Muscle of arm (tissue), 14 donors: ENCODE results near the gene CNTD1. TPM values are rescaled to one million over a fixed set of nuclear protein-coding genes. Genes with fewer than 3 reads are reported as not detected.
A peak's percentile ranks its signal among the peaks of the same experiment; 100 is the strongest.
"Not testable (repeated sequence)": the region's sequence is repeated elsewhere in the genome, so short reads cannot be mapped to it uniquely, and the experiment has no call there.

Experiments used
- DNase-seq: peaks from one replicate; pipeline ENCODE4 v3.0.0-alpha.2; 2013
- long read RNA-seq, 11 donors: transcript quantifications; one replicate each; lab custom pipeline, GENCODE V29; 2026
- polyA plus RNA-seq, 12 donors: library from polyadenylated mRNA; unstranded; fragments of 120-200 nt; gene quantifications; one replicate each; pipeline ENCODE4 v1.2.1, GENCODE V29; 2013; ENCODE audit not compliant: insufficient read length in 12 of 12

CNTD1 gene, protein sequence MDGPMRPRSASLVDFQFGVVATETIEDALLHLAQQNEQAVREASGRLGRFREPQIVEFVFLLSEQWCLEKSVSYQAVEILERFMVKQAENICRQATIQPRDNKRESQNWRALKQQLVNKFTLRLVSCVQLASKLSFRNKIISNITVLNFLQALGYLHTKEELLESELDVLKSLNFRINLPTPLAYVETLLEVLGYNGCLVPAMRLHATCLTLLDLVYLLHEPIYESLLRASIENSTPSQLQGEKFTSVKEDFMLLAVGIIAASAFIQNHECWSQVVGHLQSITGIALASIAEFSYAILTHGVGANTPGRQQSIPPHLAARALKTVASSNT
- 1 to 10 TPM in 4 of 12 donors, under 1 TPM in 6, not detected in 2; 0.30 to 2.1 (median 0.92) TPM for polyA plus RNA-seq
- long read RNA-seq, donor 1 = 0 reads
- long read RNA-seq, donor 2 = 0 reads
- long read RNA-seq, donor 3 = 0 reads
- long read RNA-seq, donor 4 = 0 reads
- long read RNA-seq, donor 5 = 0 reads
- long read RNA-seq, donor 6 = 0 reads
- long read RNA-seq, donor 7 = 0 reads
- long read RNA-seq, donor 8 = 0 reads
- long read RNA-seq, donor 9 = 0 reads
- long read RNA-seq, donor 10 = 0 reads
- long read RNA-seq, donor 11 = 0 reads

- DNase-seq = peak; percentile 85
Observed at GRCh38 chr17:42798383-42799380, at the start of gene CNTD1, which contains the start of gene COA3. Gene CNTD1 (plus strand): TSS chr17:42798861. CDS start chr17:42799068, 207 bp downstream. Gene COA3 (minus strand): TSS chr17:42798704. CDS start chr17:42798681, 23 bp downstream.

GRCh38 chr17:42748908-42749798, 49.5 kb upstream of the CNTD1 start:
- no peak for DNase-seq

GRCh38 chr17:42750739-42751344, 47.8 kb upstream of the CNTD1 start:
- DNase-seq = peak; percentile 35

DNA sequence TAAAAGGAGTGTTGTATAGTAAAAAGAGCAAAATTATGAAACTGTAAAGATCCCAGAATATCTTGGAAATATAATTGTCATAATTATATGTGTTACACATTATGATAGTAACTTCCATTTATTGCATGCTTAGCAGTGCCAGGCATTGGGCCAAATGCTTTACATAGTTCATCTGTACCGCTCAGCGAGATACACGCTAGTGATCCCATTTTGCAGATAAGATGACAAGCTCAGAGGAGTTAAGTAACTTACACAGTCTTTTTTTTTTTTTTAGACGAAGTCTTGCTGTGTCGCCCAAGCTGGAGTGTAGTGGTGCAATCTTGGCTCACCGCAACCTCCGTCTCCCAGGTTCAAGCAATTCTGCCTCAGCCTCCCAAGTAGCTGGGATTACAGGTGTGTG, 47.0 kb upstream of the CNTD1 start:
- DNase-seq = no peak

- no peak for DNase-seq
Observed at GRCh38 chr17:42754782-42755181, 43.9 kb upstream of the CNTD1 start.

- no peak for DNase-seq
Observed at GRCh38 chr17:42759982-42760651, 38.5 kb upstream of the CNTD1 start.

GRCh38 chr17:42760652-42761581, 37.7 kb upstream of the CNTD1 start, which contains the start of gene RAMP2:
Gene RAMP2 (plus strand): TSS chr17:42761227. CDS start chr17:42761262, 35 bp downstream.
- DNase-seq = no peak

- DNase-seq = no peak
Observed at GRCh38 chr17:42761638-42762037, 37.0 kb upstream of the CNTD1 start.

- no peak for DNase-seq
Observed at GRCh38 chr17:42766124-42766523, 32.5 kb upstream of the CNTD1 start.

GRCh38 chr17:42767512-42767911, 31.1 kb upstream of the CNTD1 start:
- DNase-seq = no peak

GRCh38 chr17:42768006-42768405, 30.7 kb upstream of the CNTD1 start:
- DNase-seq = not testable (repeated sequence)

DNA sequence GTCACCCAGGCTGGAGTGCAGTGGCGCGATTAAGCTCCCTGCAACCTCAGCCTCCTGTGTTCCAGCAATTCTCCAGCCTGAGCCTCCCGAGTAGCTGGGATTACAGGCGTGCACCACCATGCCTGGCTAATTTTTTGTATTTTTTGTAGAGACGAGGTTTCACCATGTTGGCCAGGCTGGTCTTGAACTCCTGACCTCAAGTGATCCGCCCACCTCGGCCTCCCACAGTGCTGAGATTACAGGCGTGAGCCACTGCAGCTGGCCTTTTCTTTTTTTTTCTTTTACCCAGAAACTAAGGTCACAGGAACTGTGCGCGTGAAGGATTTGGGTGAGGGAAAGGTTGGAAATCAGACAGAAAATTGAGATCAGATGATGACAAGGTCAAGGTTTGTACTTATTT, 28.7 kb upstream of the CNTD1 start:
- not testable (repeated sequence) for DNase-seq

GRCh38 chr17:42772945-42773289, 25.7 kb upstream of the CNTD1 start:
- no peak for DNase-seq

GRCh38 chr17:42773290-42774035, 25.2 kb upstream of the CNTD1 start, which contains the start of gene VPS25:
Gene VPS25 (plus strand): TSS chr17:42773449. CDS start chr17:42773476, 27 bp downstream.
- peak; percentile 88 for DNase-seq

- no peak for DNase-seq
Observed at GRCh38 chr17:42774066-42774745, 24.5 kb upstream of the CNTD1 start.

GRCh38 chr17:42775534-42776098, 23.0 kb upstream of the CNTD1 start:
- DNase-seq = no peak

- DNase-seq = no peak
Observed at GRCh38 chr17:42778570-42778969, 20.1 kb upstream of the CNTD1 start.
